CD8-positive, alpha-beta memory T cell (primary cell): ENCODE data around the gene FDX2. TPM values are rescaled to one million over a fixed set of nuclear protein-coding genes. Genes with fewer than 3 reads are reported as not detected.

Experiments
- CTCF ChIA-PET: fragments of 350-600 bp; sonication (Branson Sonifier 250); formaldehyde crosslinking; loops from one replicate; lab custom pipeline; 2021; ENCODE audit warnings: antibody characterized with exemption; lab: Charles Lee
- POLR2A ChIA-PET: fragments of 350-600 bp; sonication (Branson Sonifier 250); formaldehyde crosslinking; loops from one replicate; lab custom pipeline; 2021; ENCODE audit warnings: antibody characterized with exemption; lab: Charles Lee
- DNase-seq, 5 donors: peaks; one replicate each; pipeline versions ENCODE4 v3.0.0 to v3.0.0-alpha.2; 2020 to 2022; ENCODE audit warnings: mixed read lengths in 1 of 5
- H3K27ac ChIP-seq: one replicate; pipeline ENCODE4 v1.7.0; 2013; ENCODE audit warnings: low read depth, mild to moderate bottlenecking, low read length, moderate library complexity
- H3K27me3 ChIP-seq: 2 replicates; pipeline ENCODE4 v1.7.0; 2013; ENCODE audit warnings: low read length, mild to moderate bottlenecking; ENCODE audit not compliant: insufficient read depth, poor library complexity, severe bottlenecking
- H3K36me3 ChIP-seq: 2 replicates; pipeline ENCODE4 v1.7.0; 2013; ENCODE audit warnings: mild to moderate bottlenecking, low read length, moderate library complexity; ENCODE audit not compliant: insufficient read depth
- H3K4me1 ChIP-seq: 2 replicates; pipeline ENCODE4 v1.7.0; 2013; ENCODE audit warnings: mild to moderate bottlenecking, low read length, moderate library complexity; ENCODE audit not compliant: insufficient read depth
- H3K4me3 ChIP-seq: 2 replicates; pipeline ENCODE4 v1.7.0; 2013; ENCODE audit warnings: mild to moderate bottlenecking, low read length
- H3K9me3 ChIP-seq: 2 replicates; pipeline ENCODE4 v1.7.0; 2013; ENCODE audit warnings: mild to moderate bottlenecking, low read length
- H3K27ac Mint-ChIP-seq, 8 donors: one replicate each; pipeline ENCODE4 v1.8.0; 2020 to 2021; ENCODE audit warnings: mixed read lengths in 8 of 8, mild to moderate bottlenecking in 6 of 8, inconsistent platforms in 3 of 8, moderate library complexity in 3 of 8
- H3K27me3 Mint-ChIP-seq, 2 donors: one replicate each; pipeline ENCODE4 v1.8.0; 2020 to 2021; ENCODE audit warnings: mixed read lengths in 2 of 2, mild to moderate bottlenecking in 1 of 2, moderate library complexity in 1 of 2
- H3K36me3 Mint-ChIP-seq, 3 donors: one replicate each; pipeline ENCODE4 v1.8.0; 2020 to 2021; ENCODE audit warnings: mixed read lengths in 3 of 3, inconsistent platforms in 1 of 3, mild to moderate bottlenecking in 1 of 3
- H3K4me1 Mint-ChIP-seq, 3 donors: one replicate each; pipeline ENCODE4 v1.8.0; 2020 to 2021; ENCODE audit warnings: mixed read lengths in 3 of 3, inconsistent platforms in 1 of 3, mild to moderate bottlenecking in 1 of 3
- H3K4me3 Mint-ChIP-seq, 7 donors: one replicate each; pipeline ENCODE4 v1.8.0; 2020 to 2021; ENCODE audit warnings: mixed read lengths in 7 of 7, mild to moderate bottlenecking in 6 of 7, moderate library complexity in 4 of 7, inconsistent platforms in 2 of 7
- H3K9me3 Mint-ChIP-seq, 5 donors: one replicate each; pipeline ENCODE4 v1.8.0; 2020 to 2022; ENCODE audit warnings: mixed read lengths in 5 of 5, mild to moderate bottlenecking in 3 of 5, moderate library complexity in 2 of 5, inconsistent platforms in 1 of 5
- polyA plus RNA-seq: library from polyadenylated mRNA; unstranded; fragments of 300-500 nt; fragmentation: Illumina TruSeq; gene quantifications from one replicate; pipeline ENCODE4 v1.2.3, GENCODE V29; 2021
- total RNA-seq, 2 experiments: library from RNA; stranded (reverse); gene quantifications; one replicate each; pipeline ENCODE4 v1.2.3, GENCODE V29; 2021

Gene FDX2
- total and polyA plus RNA-seq, 3 experiments from 2014 or later, result 16.1 to 30.0 (median 29.6) TPM

DNA sequence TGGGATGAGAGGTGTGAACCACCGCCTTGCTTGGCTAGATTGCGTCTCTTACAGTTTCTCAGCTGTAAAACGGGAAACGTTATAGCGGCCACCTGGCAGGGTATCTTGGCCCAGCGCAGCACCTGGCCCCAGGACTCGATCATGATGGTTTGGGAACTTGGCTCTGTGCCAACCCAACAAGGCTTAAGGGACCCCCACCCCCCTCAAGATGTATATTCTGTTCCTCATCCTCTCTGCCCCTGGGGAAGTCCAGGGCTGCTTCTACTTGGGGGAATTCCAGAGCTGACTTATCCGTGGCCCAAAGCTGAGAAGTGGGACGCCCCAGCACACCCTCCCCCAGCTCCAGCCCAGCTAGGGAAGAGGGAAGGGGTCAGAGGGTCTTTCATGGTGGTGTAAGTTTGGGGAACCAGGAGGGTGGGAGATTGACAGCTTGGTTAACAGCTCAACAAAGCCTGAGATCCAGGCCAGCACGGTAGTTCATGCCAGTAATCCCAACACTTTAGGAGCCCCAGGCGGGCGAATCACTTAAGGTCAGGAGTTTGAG lies 44.2 kb downstream of the FDX2 start:
- ChIA-PET CTCF (interaction anchor here (0.7 to 11.0 kb wide), 16 partner anchors 8 to 207 kb away, joined by 3 to 355 read pairs (median 5); partner anchors contain the start of genes ICAM5, RAVER1 and TYK2), POLR2A (interaction anchor here (0.6 to 3.2 kb wide), 6 partner anchors 17 to 128 kb away, joined by 4 to 47 read pairs (median 7); partner anchors contain the start of genes ICAM4, ICAM5 and TYK2)
- H3K36me3 ChIP-seq, result no peaks in the 10 kb centered on the region
- H3K27ac ChIP-seq, result peak overlapping the region; percentile 87
- H3K27ac Mint-ChIP-seq, result peak overlapping the region; percentile 90 to 99 (median 95)
- H3K4me1 ChIP-seq, result peaks cover 21% of the 10 kb centered on the region
- no peaks in the 10 kb centered on the region for H3K9me3 Mint-ChIP-seq
- peaks cover 0 to 2% of the 10 kb centered on the region in 2 donors for H3K27me3 Mint-ChIP-seq
- peaks cover 0 to 13% (median 0%) of the 10 kb centered on the region in 3 donors for H3K36me3 Mint-ChIP-seq
- peaks cover 26 to 51% (median 31%) of the 10 kb centered on the region in 3 donors for H3K4me1 Mint-ChIP-seq
- peak overlapping the region; percentile 76 for H3K4me3 ChIP-seq
- H3K9me3 ChIP-seq, result no peaks in the 10 kb centered on the region
- peak in 3 of 5 donors; percentile 28 to 68 (median 58) for DNase-seq
- H3K27me3 ChIP-seq, result no peaks in the 10 kb centered on the region
- peak overlapping the region; percentile 83 to 94 (median 87) for H3K4me3 Mint-ChIP-seq

DNA sequence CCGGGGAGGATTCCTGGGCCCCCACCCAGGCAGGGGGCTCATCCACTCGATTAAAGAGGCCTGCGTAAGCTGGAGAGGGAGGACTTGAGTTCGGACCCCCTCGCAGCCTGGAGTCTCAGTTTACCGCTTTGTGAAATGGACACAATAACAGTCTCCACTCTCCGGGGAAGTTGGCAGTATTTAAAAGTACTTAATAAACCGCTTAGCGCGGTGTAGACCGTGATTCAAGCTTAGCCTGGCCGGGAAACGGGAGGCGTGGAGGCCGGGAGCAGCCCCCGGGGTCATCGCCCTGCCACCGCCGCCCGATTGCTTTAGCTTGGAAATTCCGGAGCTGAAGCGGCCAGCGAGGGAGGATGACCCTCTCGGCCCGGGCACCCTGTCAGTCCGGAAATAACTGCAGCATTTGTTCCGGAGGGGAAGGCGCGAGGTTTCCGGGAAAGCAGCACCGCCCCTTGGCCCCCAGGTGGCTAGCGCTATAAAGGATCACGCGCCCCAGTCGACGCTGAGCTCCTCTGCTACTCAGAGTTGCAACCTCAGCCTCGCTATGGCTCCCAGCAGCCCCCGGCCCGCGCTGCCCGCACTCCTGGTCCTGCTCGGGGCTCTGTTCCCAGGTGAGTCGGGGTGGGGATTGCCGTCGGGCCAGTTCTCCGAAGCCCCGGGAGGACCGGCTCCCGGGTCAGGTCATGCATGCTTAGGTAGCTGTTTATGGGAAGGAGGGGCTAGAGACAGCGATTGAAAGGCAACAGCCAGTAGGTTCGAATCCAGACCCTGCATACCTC lies 45.0 kb downstream of the FDX2 start, which contains the start of gene ICAM1:
ICAM1 (plus strand) TSS at position 505 of the 779 bp plus-strand sequence; CDS start at position 545, 40 bp downstream.
- H3K9me3 ChIP-seq, result no peaks in the 10 kb centered on the region
- H3K27me3 Mint-ChIP-seq, result peaks cover 0 to 2% of the 10 kb centered on the region in 2 donors
- H3K4me1 Mint-ChIP-seq, result peaks cover 26 to 51% (median 31%) of the 10 kb centered on the region in 3 donors
- H3K9me3 Mint-ChIP-seq, result no peaks in the 10 kb centered on the region
- ChIA-PET POLR2A (interaction anchor here (0.5 to 3.2 kb wide), 11 partner anchors 9 to 388 kb away, joined by 3 to 47 read pairs (median 9); partner anchors contain the start of genes CDC37, ICAM4, ICAM5 and RAVER1), CTCF (interaction anchor here (0.6 to 11.0 kb wide), 25 partner anchors 8 to 363 kb away, joined by 3 to 355 read pairs (median 4); partner anchors contain the start of genes CDC37, ICAM5, RAVER1 and TYK2)
- peak within 1 kb of the TSS; percentile 76 for H3K4me3 ChIP-seq
- no peaks in the 10 kb centered on the region for H3K36me3 ChIP-seq
- peak within 1 kb of the TSS; percentile 83 to 94 (median 87) for H3K4me3 Mint-ChIP-seq
- peak within 1 kb of the TSS; percentile 87 for H3K27ac ChIP-seq
- H3K27ac Mint-ChIP-seq, result peak within 1 kb of the TSS; percentile 90 to 99 (median 95)
- H3K4me1 ChIP-seq, result peaks cover 21% of the 10 kb centered on the region
- H3K36me3 Mint-ChIP-seq, result peaks cover 0 to 13% (median 0%) of the 10 kb centered on the region in 3 donors
- DNase-seq, result peak; percentile 61 to 81 (median 70)
- no peaks in the 10 kb centered on the region for H3K27me3 ChIP-seq

DNA sequence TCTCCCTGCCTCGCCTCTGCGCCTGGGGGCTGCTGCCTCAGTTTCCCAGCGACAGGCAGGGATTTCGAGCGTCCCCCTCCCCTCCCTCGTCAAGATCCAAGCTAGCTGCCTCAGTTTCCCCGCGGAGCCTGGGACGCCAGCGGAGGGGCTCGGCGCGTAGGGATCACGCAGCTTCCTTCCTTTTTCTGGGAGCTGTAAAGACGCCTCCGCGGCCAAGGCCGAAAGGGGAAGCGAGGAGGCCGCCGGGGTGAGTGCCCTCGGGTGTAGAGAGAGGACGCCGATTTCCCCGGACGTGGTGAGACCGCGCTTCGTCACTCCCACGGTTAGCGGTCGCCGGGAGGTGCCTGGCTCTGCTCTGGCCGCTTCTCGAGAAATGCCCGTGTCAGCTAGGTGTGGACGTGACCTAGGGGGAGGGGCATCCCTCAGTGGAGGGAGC lies 45.6 kb downstream of the FDX2 start:
- H3K9me3 ChIP-seq, result no peaks in the 10 kb centered on the region
- H3K27me3 ChIP-seq, result no peaks in the 10 kb centered on the region
- H3K4me1 ChIP-seq, result peaks cover 21% of the 10 kb centered on the region
- ChIA-PET CTCF (interaction anchor here (0.9 to 11.0 kb wide), 17 partner anchors 9 to 158 kb away, joined by 3 to 355 read pairs (median 7); partner anchors contain the start of genes CDC37, ICAM5, RAVER1 and TYK2), POLR2A (interaction anchor here (0.5 to 3.2 kb wide), 11 partner anchors 10 to 388 kb away, joined by 3 to 47 read pairs (median 9); partner anchors contain the start of genes CDC37, ICAM4, ICAM5 and PPAN)
- no peaks in the 10 kb centered on the region for H3K36me3 ChIP-seq
- peak overlapping the region; percentile 90 to 99 (median 95) for H3K27ac Mint-ChIP-seq
- DNase-seq, result peak; percentile 44 to 86 (median 75)
- peak overlapping the region; percentile 83 to 94 (median 87) for H3K4me3 Mint-ChIP-seq
- H3K9me3 Mint-ChIP-seq, result no peaks in the 10 kb centered on the region
- H3K27me3 Mint-ChIP-seq, result peaks cover 0 to 2% of the 10 kb centered on the region in 2 donors
- H3K27ac ChIP-seq, result peak overlapping the region; percentile 87
- H3K36me3 Mint-ChIP-seq, result peaks cover 0 to 11% (median 0%) of the 10 kb centered on the region in 3 donors
- peak overlapping the region; percentile 76 for H3K4me3 ChIP-seq
- H3K4me1 Mint-ChIP-seq, result peaks cover 26 to 48% (median 31%) of the 10 kb centered on the region in 3 donors

DNA sequence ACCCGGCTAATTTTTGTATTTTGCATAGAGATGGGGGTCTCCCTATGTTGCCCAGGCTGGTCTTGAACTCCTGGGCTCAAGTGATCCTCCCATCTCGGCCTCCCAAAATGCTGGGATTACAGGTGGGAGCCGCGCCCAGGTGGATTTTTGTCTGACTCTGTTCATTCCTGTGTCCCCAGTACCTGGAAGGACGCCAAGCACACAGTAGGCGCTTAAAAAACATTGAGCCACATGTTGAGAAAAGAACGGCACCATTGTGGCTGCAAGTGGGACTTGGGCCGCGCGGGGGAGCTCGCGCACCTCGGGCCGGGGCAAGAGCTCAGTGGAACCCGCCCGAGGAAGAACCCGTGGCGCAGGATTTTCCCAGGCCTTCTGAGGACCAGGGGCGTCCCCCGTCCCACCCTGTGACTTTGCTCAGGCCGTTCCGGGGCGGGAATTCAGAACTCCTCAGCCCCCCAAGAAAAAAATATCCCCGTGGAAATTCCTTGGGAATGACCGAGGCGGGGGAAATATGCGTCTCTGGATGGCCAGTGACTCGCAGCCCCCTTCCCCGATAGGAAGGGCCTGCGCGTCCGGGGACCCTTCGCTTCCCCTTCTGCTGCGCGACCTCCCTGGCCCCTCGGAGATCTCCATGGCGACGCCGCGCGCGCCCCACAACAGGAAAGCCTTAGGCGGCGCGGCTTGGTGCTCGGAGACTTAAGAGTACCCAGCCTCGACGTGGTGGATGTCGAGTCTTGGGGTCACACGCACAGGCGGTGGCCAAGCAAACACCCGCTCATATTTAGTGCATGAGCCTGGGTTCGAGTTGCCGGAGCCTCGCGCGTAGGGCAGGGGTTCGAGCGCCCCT lies 46.3 kb downstream of the FDX2 start:
- Histone ChIP-seq H3K4me1 (peaks cover 21% of the 10 kb centered on the region), H3K9me3 (no peaks in the 10 kb centered on the region), H3K27me3 (no peaks in the 10 kb centered on the region), H3K36me3 (no peaks in the 10 kb centered on the region), H3K27ac (peak overlapping the region; percentile 87), H3K4me3 (peak overlapping the region; percentile 76)
- Mint-ChIP-seq H3K4me1 (peaks cover 26 to 43% (median 28%) of the 10 kb centered on the region in 3 donors), H3K9me3 (no peaks in the 10 kb centered on the region), H3K36me3 (peaks cover 0 to 4% (median 0%) of the 10 kb centered on the region in 3 donors), H3K27ac (peak overlapping the region; percentile 90 to 99 (median 95)), H3K27me3 (peaks cover 0 to 1% of the 10 kb centered on the region in 2 donors), H3K4me3 (peak overlapping the region; percentile 83 to 94 (median 87))
- CTCF ChIA-PET, result interaction anchor here (0.9 to 11.0 kb wide), 19 partner anchors 10 to 159 kb away, joined by 3 to 355 read pairs (median 5); partner anchors contain the start of genes ICAM4, ICAM5 and TYK2
- POLR2A ChIA-PET, result interaction anchor here (0.7 to 3.2 kb wide), 10 partner anchors 10 to 164 kb away, joined by 3 to 47 read pairs (median 10); partner anchors contain the start of genes CDC37, ICAM4, ICAM5 and PPAN
- DNase-seq, result peak; percentile 81 to 90 (median 83)

DNA sequence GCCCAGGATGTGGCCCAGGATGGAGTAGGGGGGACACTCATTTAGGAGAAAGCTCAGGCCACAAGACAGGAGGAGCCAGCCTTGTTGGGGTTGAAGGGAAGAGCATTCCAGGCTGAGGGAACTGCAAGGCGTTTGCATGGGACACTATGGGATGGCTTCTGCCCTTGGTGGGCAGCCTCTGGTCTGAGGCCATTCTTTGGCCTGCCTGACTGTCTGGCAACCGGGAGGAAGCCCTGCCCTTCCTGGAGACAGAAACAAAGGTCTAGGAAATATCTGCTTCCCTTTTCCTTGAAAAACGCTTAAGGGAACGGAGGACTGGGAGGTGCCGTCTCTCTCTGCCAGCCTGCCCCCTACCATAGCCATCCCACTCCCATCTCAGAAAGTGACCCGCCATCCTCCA lies 47.7 kb downstream of the FDX2 start:
- no peaks in the 10 kb centered on the region for H3K36me3 Mint-ChIP-seq
- no peaks in the 10 kb centered on the region for H3K36me3 ChIP-seq
- CTCF ChIA-PET, result interaction anchor here (3.7 to 11.0 kb wide), 3 partner anchors 11 to 118 kb away, joined by 14 to 355 read pairs (median 27); partner anchors contain the start of gene TYK2
- H3K27me3 ChIP-seq, result no peaks in the 10 kb centered on the region
- no peak overlapping the region for H3K4me3 Mint-ChIP-seq
- no peak for DNase-seq
- no peaks in the 10 kb centered on the region for H3K9me3 Mint-ChIP-seq
- H3K4me1 ChIP-seq, result peaks cover 21% of the 10 kb centered on the region
- H3K27ac Mint-ChIP-seq, result no peak overlapping the region
- POLR2A ChIA-PET, result no interaction called here
- H3K4me1 Mint-ChIP-seq, result peaks cover 21 to 37% (median 24%) of the 10 kb centered on the region in 3 donors
- H3K4me3 ChIP-seq, result no peak overlapping the region
- no peak overlapping the region for H3K27ac ChIP-seq
- peaks cover 0 to 1% of the 10 kb centered on the region in 2 donors for H3K27me3 Mint-ChIP-seq
- no peaks in the 10 kb centered on the region for H3K9me3 ChIP-seq

DNA sequence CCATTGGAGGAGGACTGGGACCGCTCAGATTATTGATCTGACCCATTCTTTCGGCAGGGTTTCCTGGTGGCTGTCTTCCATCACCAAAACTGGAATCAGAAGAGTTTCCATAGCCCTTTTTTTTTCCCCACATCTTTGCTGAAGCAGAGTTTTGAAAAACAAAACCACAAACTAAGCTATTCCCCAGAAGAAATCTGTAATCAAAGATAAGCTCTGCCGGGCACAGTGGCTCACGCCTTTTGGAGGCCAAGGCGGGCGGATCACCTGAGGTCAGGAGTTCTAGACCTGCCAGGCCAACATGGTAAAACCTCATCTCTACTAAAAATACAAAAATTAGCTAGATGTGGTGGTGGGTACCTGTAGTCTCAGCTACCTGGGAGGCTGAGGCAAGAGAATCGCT lies 49.1 kb downstream of the FDX2 start:
- Mint-ChIP-seq H3K36me3 (no peaks in the 10 kb centered on the region), H3K27me3 (peaks cover 0 to 1% of the 10 kb centered on the region in 2 donors), H3K27ac (peak overlapping the region in 1 of 8 donors; percentile 33), H3K4me3 (no peak overlapping the region), H3K9me3 (no peaks in the 10 kb centered on the region), H3K4me1 (peaks cover 9 to 24% (median 16%) of the 10 kb centered on the region in 3 donors)
- POLR2A ChIA-PET, result interaction anchor here (0.7 kb wide), 1 partner anchor 125 kb away, joined by 6 read pairs; no protein-coding TSS in a partner anchor
- no peak for DNase-seq
- Histone ChIP-seq H3K4me3 (no peak overlapping the region), H3K36me3 (no peaks in the 10 kb centered on the region), H3K27ac (no peak overlapping the region), H3K27me3 (no peaks in the 10 kb centered on the region), H3K9me3 (no peaks in the 10 kb centered on the region), H3K4me1 (peaks cover 16% of the 10 kb centered on the region)
- CTCF ChIA-PET, result interaction anchor here (1.2 to 11.0 kb wide), 3 partner anchors 67 to 146 kb away, joined by 3 to 355 read pairs (median 3); partner anchors contain the start of gene TYK2
